Progenitor cell of endocrine pancreas (in vitro differentiated cells): ENCODE measurements around the gene ZNF185. TPM values are rescaled to one million over a fixed set of nuclear protein-coding genes. Genes with fewer than 3 reads are reported as not detected.

Experiments used
- DNase-seq: peaks from one replicate; pipeline ENCODE4 v3.0.0; 2021; ENCODE audit warnings: low spot score; ENCODE audit not compliant: unreplicated experiment
- H3K27ac Mint-ChIP-seq: 2 replicates; pipeline ENCODE4 v1.8.0; 2021; ENCODE audit warnings: mild to moderate bottlenecking, moderate library complexity, mixed read lengths
- H3K27me3 Mint-ChIP-seq: 2 replicates; pipeline ENCODE4 v1.8.0; 2021; ENCODE audit warnings: mixed read lengths
- H3K36me3 Mint-ChIP-seq: 2 replicates; pipeline ENCODE4 v1.8.0; 2022; ENCODE audit warnings: mixed read lengths; ENCODE audit not compliant: insufficient read depth
- H3K4me1 Mint-ChIP-seq: 2 replicates; pipeline ENCODE4 v1.8.0; 2021; ENCODE audit warnings: low read depth, mixed read lengths
- H3K4me3 Mint-ChIP-seq: 2 replicates; pipeline ENCODE4 v1.8.0; 2021; ENCODE audit warnings: low read depth, mild to moderate bottlenecking, moderate library complexity, mixed read lengths
- H3K9me3 Mint-ChIP-seq: 2 replicates; pipeline ENCODE4 v1.8.0; 2021; ENCODE audit warnings: low read depth, mixed read lengths
- CTCF ChIP-seq: fragments of 200-600 bp; sonication (generic); IDR thresholded peaks from one replicate; pipeline ENCODE4 v1.5.0; 2021; ENCODE audit warnings: antibody characterized with exemption, mild to moderate bottlenecking; ENCODE audit not compliant: unreplicated experiment
- total RNA-seq: library from RNA; stranded (reverse); gene quantifications from 2 replicates; pipeline ENCODE4 v1.2.1, GENCODE V29; 2021

ZNF185 gene
- total RNA-seq, 1 donor from 2014 or later, result 10.1 TPM

DNA sequence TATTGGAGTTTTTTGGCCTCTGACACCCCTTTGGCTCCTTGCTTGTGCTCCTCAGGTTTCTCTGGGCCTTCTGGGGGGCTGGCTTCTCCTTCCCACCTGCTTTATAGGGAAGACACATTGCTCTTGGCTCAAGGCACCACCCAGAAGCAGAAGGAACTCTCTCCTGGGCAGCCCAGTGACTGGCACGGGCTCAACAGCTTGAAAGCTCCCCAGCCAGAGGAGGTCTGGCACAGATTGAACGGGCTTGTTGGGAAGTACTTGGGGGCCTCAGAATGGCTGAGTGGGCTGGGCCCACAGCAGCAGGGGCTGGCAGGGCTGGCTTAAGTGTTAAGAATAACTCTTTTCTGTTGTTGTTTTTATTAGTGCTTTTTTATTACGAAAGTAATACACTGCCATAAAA lies 11.2 kb upstream of the ZNF185 start:
- H3K36me3 Mint-ChIP-seq, result peaks cover 2% of the 10 kb centered on the region
- no peak for TF ChIP-seq CTCF
- DNase-seq, result no peak
- H3K4me3 Mint-ChIP-seq, result no peak overlapping the region
- no peak overlapping the region for H3K27ac Mint-ChIP-seq
- peaks cover 48% of the 10 kb centered on the region for H3K27me3 Mint-ChIP-seq
- peaks cover 4% of the 10 kb centered on the region for H3K4me1 Mint-ChIP-seq
- peaks cover 31% of the 10 kb centered on the region for H3K9me3 Mint-ChIP-seq

DNA sequence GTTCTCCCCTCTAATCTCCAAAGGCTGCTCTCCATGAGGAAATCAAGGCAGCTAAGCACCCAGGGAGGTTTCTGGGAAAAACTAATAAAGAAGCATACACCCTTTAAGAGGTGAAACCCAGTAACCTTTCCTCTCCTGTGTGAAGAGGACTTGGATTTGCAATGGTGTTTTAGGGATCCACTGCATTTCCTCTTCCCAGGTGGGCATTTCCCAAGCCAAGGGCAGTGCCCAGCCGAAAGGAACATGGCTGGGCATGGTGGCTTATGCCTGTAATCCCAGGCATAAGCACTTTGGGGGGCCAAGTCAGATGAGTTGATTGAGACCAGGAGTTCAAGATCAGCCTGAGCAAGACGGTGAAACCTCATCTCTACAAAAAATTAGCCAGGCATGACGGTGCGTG lies 5.4 kb upstream of the ZNF185 start:
- Mint-ChIP-seq H3K36me3 (peaks cover 2% of the 10 kb centered on the region), H3K27me3 (peaks cover 47% of the 10 kb centered on the region), H3K9me3 (peaks cover 27% of the 10 kb centered on the region), H3K4me1 (peaks cover 3% of the 10 kb centered on the region), H3K4me3 (no peak overlapping the region), H3K27ac (no peak overlapping the region)
- no peak for TF ChIP-seq CTCF
- DNase-seq, result no peak

DNA sequence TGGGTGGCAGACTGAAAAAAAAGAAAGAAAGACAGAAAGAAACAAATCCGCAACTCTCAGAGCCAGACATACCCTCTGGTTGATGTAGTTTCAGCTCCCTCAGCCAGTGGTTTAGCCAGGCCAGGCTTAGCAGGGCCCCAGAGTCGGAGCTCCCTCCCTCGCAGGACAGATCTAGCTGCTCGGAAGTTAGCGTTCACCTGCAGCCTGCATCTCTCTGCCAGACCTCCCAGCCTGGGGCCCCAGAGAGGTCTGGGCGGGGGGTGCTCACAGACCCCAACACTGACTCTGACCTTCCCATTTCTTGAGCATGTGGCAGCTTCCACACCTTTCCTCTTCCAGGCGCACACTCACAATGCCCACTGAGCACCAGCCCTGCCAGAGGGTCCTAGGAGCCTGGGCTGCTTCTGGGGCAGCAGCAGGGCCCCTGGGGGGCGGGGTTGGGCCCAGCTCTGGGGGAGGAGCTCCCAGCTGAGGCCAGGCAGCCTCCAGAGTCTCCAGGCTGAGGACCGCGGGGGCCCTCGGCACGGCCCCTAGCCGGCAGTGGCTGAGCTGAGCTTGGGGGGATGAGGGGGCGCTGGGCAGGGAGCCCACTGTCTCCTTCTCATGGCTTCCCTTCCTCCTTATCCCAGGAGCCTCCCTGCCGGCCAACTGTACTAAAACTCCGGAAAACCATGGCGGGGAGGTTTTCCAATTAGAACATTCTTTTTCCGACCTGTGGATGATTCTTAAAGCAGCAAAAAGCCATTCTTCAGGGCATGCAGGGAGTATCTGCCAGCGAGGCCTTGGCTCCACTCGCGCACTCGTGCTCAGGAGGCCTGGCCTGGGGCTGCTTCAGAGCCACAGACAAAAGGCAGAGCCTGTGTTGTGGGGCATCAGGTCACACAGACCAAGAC lies 4.6 kb upstream of the ZNF185 start:
- no peak for DNase-seq
- H3K4me1 Mint-ChIP-seq, result peaks cover 3% of the 10 kb centered on the region
- no peak overlapping the region for H3K27ac Mint-ChIP-seq
- H3K27me3 Mint-ChIP-seq, result peaks cover 45% of the 10 kb centered on the region
- H3K9me3 Mint-ChIP-seq, result peaks cover 26% of the 10 kb centered on the region
- TF ChIP-seq CTCF, result no peak
- no peak overlapping the region for H3K4me3 Mint-ChIP-seq
- H3K36me3 Mint-ChIP-seq, result peaks cover 2% of the 10 kb centered on the region

GRCh38 chrX:152893980-152894610 lies 3.8 kb upstream of the ZNF185 start:
- TF ChIP-seq CTCF, result no peak
- H3K9me3 Mint-ChIP-seq, result peaks cover 26% of the 10 kb centered on the region
- H3K36me3 Mint-ChIP-seq, result peaks cover 2% of the 10 kb centered on the region
- peaks cover 41% of the 10 kb centered on the region for H3K27me3 Mint-ChIP-seq
- H3K27ac Mint-ChIP-seq, result no peak overlapping the region
- H3K4me3 Mint-ChIP-seq, result no peak overlapping the region
- no peak for DNase-seq
- H3K4me1 Mint-ChIP-seq, result peaks cover 3% of the 10 kb centered on the region

GRCh38 chrX:152895121-152895520 lies 2.7 kb upstream of the ZNF185 start:
- Mint-ChIP-seq H3K4me1 (peaks cover 3% of the 10 kb centered on the region), H3K9me3 (peaks cover 22% of the 10 kb centered on the region), H3K27ac (no peak overlapping the region), H3K4me3 (no peak overlapping the region), H3K36me3 (peaks cover 2% of the 10 kb centered on the region), H3K27me3 (peaks cover 33% of the 10 kb centered on the region)
- TF ChIP-seq CTCF, result no peak
- DNase-seq, result no peak
